AML-193 (cell line): ENCODE results near the gene FCMR.
"Not testable (repeated sequence)": the region's sequence is repeated elsewhere in the genome, so short reads cannot be mapped to it uniquely, and the experiment has no call there.

Experiments
- DNase-seq, 2 experiments: peaks; one replicate each; lab custom pipeline; 2025; lab: John Stamatoyannopoulos, UW

FCMR gene

DNA sequence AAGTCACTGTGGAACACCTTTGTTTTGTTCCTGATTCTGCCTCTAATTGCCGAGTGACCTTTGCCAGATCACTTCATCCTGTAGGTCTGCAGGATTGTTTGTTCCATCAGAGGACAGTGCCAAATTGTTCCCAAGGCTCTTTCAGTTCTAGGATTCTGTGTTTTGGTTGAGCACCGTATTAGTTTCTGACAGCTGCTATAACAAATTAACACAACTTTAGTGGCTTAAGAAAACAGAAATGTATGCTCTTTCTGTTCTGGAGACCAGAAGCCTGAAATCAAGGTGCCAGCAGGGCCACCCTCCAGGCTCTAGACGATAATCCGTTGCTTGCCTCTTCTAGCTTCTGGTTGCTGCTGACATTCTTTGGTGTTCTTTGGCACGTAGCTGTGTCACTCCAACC, 27.9 kb upstream of the FCMR start:
- DNase-seq: no peak

DNA sequence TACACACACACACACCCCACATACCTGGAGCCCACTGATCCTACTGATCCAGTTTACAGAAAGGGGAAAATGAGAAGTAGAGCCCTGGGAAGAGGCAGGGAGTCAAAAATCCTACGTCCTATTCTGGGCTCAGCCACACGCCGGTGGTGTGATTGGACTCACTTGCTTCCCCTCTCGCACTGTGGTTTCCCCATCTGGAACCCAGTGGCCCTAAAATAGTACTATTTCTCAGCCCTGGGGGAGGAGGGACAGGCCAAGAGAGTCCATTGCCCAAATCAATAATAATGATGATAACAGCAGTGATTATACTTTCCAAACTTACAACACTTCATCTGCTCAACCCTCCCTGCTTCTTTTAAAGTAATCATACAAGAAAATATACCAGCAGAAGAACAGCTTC, 27.5 kb upstream of the FCMR start:
- no peak for DNase-seq

- no peak for DNase-seq
Measured at GRCh38 chr1:206947255-206947654, 25.5 kb upstream of the FCMR start.

DNA sequence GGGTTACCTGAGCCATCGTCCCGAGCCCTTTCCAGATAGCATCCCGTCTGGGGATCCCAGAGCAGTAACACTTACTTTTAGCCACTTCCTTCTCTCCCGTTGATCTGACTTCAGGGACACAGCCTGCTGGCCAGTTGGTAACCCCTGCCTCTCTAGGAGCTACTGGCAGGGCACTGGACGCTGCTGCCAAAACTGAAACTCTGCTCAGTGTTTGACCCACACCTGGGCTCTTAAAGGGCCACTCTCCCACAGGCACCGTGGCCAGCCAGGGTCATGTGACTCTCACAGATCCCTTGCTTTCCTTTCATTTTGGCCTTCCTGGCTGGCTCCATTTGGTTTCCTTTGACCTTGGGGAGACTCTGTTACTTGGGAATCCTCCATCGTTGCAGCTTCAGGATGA, 24.5 kb upstream of the FCMR start, which contains the start of gene PIGR:
Gene PIGR (minus strand): TSS at position 206 of the 400 bp plus-strand sequence. CDS start 5,935 bp downstream, outside the sequence.
- DNase-seq: no peak

DNA sequence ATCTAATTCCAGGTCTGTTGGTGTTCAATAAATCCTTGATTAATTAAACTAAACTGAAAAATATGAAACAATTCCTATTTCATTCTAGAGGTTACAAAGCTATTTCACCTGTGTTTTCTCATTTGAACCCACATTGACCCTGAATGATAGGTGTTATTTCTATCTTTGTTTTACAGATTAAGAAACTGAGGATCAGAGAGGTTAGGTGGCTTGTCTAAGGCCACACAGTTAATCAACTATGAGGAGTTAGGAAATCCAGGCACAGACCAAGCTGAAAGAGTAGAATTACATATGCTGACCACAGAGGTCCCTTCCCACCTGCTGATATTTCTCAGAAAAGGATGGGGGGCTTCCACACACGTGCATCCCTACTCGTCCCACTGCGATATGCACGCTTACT, 24.0 kb upstream of the FCMR start:
- DNase-seq: no peak

GRCh38 chr1:206944703-206945102, 23.0 kb upstream of the FCMR start:
- DNase-seq: no peak

GRCh38 chr1:206941766-206942418, 20.2 kb upstream of the FCMR start:
- DNase-seq: no peak

- DNase-seq: no peak
Measured at GRCh38 chr1:206940588-206940936, 18.8 kb upstream of the FCMR start.

- no peak for DNase-seq
Measured at GRCh38 chr1:206939841-206940587, 18.3 kb upstream of the FCMR start.

DNA sequence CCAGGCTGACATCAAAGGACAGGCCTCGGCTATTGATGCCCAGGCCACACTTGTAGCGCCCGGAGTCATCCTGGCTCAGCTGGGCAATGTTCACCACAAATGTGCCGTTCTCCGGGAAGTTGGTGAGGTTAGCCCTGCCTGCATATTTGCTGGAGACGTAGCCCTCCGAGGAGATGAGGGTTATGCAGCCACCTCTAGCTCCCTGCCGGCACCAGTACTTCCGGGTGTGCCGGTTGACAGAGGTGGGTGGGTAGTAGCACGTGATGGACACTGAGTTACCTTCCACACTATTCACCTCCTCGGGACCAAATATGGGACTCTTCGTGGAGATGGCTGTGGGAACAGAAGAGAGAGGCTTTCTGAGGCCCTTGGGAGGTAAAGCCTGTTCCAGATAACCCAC, 17.4 kb upstream of the FCMR start:
- DNase-seq: no peak

GRCh38 chr1:206937425-206937824, 15.7 kb upstream of the FCMR start:
- DNase-seq: no peak

GRCh38 chr1:206935491-206936067, 13.8 kb upstream of the FCMR start:
- DNase-seq: peak; percentile 37 to 44

GRCh38 chr1:206933333-206933945, 11.7 kb upstream of the FCMR start:
- DNase-seq: peak; percentile 10 to 36

- no peak for DNase-seq
Measured at GRCh38 chr1:206932177-206932576, 10.4 kb upstream of the FCMR start.

DNA sequence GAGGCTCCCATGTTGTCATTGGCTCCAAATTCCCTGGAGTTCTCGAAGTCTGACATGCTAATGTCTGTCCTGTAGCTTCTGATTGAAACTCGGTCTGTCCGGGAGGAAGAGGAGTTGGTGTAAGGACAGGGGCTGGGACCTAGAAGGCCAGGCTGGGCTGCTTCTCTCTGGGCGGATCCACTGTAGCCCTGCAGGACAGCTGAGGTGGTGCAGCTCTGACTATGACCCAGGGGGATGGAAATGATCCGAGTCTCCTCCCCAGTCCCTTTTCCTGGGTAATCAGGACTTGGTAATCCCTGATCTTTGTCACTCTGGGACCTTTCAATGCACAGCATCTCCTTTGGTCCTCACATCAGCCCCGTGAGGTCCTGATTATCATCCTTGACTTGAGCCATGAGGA, 10.0 kb upstream of the FCMR start:
- no peak for DNase-seq

DNA sequence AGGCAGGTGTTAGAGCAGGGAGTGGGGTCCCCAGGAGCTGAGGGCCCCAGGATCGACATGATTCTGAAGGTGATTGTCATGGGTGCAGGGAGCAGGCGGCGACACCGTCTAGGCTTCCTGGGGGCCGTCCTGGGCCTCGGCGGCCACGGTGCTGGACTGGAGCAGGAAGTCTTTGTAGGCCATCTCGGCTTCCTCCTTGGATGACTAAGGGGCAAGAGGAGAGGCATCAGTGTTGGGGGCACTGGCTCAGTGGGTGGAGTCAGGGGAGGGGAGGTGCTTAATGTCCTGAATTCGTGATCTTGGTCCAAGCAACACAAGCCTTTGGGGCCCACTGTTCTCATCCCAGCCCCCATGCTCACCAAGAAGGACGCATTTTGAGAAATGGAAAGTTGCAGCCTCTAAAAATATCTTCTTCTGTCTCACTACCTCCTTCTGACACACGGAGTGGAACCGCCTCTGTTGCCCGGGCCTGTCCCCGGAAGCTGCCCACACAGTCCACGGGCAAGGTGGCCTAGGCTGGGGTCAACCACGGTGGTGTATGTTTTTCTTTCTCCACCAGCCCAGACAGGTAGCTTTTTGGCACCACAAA, 8.6 kb upstream of the FCMR start:
- no peak for DNase-seq

DNA sequence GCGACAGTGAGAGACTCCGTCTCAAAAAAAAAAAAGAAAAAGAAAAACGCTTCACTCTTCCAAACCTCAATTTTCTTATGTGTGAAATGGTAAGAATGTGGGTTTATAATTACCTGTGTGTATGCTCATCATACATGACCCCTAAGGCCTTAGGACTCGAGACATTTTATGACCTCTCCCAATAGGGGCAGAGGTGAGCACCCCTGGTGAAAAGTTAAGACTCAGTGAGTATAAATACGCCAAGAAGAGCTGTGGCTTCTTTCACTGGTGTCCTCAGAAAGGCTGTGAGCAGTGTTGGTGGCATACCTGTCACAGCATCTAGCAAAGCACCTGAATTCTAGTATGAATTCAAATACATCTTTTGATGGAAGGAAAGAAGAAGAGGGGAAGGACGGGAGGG, 7.8 kb upstream of the FCMR start:
- DNase-seq: no peak

DNA sequence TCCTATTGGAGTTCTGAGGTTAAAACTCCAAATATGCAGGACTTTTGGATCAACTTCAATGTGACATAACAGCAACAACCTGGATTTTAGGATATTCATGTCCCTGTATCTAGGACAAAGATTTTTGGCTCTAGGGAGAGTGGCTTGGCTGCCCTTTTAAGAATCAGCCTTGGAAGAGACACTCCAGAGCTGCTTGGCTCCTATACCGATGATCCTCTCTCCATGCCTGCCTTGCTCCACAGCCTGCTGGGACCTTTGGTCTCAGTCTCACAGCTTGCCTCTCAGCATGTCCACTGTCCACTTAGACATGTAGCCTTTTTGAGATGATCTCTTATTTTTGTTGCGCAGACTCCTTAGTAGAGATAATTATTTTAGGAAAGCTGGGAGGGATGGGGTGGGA, 4.5 kb upstream of the FCMR start:
- no peak for DNase-seq

DNA sequence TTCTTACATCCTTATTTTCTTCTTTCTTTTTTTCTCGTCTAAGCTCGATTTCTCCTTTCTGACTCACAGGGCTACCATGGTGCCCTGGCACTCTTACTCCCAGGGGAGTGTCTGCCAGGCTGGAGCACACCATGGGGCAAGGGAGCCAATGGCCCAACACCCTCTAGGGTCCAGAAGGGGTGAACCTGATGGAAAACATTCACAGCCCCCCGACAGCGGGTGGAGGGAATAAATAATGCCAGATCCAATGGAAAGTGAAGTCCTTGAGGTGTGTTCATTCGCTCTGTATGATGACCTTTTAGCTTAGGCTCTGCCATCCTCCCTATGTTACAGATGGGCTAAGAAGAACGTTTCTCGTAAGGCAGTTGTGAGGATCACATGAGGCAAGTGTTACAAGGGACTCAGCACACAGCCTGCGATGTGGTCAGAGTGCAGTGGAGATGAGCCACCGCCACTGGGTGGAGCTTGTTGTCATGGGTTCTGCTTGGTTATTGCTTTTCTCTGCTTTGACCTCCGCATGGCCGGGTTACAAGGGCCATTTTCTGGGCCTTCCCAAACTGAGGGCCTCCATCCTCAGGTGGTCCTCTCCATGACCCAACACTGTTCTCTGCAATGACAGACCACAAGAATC, 3.5 kb upstream of the FCMR start:
- peak; percentile 14 to 24 for DNase-seq

DNA sequence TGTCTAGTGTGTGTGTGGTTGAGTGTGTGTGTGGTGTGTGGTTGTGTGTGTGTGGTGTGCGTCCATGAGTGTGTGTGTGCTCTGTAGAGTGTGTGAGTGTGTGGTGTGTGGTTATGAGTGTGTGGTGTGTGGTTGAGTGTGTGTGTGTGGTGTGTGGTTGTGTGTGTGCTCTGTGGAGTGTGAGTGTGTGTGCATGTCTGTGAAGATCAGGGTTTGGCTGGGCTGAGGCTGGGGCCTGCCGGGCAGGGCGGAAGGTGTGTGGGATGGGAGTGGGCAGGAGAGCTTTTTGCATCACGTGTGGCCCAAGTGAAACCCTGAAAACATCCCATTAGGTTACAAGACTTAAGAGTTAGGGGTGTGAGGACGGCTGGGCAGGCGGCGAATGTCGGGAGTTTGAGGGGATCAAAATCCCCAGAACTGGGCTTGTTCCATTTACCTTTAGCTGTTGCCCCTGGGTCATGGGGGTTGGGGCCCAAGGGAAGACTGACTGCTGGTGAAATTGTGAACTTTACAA, 2.9 kb upstream of the FCMR start:
- DNase-seq: no peak

- not testable (repeated sequence) for DNase-seq
Measured at GRCh38 chr1:206923961-206924557, 2.3 kb upstream of the FCMR start.
